ENCODE results near the gene CHMP4A.
"Not testable (repeated sequence)": the region's sequence is repeated elsewhere in the genome, so short reads cannot be mapped to it uniquely, and the experiment has no call there.

Gene CHMP4A

GRCh38 chr14:24247422-24247821 is 34.1 kb upstream of the CHMP4A start:
- in situ Hi-C loops (cut with HindIII; ENCODE audit: low sequenced_read_pairs), result no loop called here

DNA sequence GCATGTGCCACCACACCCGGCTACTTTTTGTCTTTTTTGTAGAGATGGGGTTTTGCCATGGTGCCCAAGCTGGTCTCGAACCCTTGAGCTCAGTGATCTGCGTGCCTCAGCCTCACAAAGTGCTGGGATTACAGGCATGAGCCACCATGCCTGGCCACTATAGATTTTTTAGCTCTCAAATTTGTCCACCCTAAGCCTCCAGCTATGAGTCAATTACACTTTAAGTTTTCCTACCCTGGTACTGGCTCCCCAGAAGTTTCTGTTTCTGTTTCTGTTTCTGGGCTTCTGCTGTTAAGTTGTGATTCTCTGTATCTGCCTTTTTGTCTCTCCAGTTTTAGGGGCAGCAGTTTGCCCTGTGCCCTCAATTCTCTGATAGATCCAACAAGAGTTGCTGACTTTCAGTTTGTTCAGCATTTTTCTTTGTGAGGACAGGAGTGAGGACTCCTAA is 33.5 kb upstream of the CHMP4A start:
- in situ Hi-C loops (cut with HindIII; ENCODE audit: low sequenced_read_pairs), result no loop called here

DNA sequence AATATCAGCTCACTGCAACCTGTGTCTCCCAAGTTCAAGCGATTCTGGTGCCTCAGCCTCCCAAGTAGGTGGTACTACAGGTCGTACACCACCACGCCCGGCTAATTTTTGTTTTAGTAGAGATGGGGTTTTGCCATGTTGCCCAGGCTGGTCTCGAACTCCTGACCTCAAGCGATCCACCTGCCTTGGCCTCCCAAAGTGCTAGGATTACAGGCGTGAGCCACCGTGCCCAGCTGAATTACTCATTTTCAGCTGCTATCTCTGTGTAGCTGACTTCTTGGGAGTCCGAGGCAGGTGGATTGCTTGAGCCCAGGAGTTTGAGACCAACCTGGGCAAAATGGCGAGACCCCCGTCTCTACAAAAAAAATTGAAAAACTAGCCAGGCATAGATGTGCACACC is 32.1 kb upstream of the CHMP4A start:
- in situ Hi-C loops (cut with HindIII; ENCODE audit: low sequenced_read_pairs), result not testable (repeated sequence)

DNA sequence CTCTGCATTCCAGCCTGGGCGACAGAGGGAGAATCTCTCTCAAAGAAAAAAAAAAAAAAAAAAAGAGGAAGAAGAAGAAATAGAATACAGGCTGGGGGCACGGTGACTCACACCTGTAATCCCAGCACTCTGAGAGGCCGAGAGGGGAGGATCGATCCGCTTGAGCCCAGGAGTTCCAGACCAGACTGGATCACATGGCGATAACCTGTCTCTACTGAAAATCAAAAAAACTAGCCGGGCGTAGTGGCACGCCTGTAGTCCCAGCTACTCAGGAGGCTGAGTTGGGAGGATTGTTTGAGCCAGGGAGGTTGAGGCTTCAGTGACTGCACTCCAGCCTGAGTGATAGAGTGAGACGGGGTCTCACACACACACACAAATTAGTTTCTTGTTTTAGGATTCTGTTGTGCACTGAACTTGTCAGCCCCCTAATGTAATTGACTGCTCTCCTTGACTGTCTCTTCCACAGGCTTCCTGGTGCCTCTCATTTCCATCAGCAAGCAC is 30.1 kb upstream of the CHMP4A start:
- in situ Hi-C loops (cut with HindIII; ENCODE audit: low sequenced_read_pairs), result no loop called here

DNA sequence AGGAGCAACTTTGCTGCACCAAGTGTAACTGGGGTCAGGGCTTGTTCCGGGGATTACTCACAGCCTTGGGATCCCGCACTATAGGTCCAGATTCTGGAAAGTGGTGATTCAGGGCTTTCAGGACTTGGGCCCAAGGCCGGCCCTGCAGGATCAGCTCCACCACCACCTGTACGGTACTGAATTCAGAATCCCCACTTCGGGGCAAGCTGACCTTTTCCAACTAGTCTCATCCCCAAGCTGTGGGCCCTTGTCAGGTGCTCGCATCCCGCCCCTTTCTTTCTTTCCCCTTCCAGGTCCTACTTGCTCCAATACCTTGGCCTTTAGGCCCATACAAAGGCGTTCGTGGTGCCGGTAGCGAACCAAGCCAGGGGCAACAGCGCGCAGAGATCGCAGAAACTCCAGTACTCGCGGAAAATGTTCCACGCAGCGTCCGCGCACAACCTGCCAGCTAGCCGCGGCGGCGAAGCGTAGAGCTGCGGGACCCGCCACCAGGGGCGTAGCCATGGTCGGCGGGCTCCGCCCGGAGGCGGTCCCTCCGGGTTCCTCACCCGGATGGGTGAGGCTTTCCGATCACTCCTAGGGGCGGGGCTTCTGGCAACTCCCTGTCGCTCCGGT is 28.6 kb upstream of the CHMP4A start:
- in situ Hi-C loops (cut with HindIII; ENCODE audit: low sequenced_read_pairs), result no loop called here

DNA sequence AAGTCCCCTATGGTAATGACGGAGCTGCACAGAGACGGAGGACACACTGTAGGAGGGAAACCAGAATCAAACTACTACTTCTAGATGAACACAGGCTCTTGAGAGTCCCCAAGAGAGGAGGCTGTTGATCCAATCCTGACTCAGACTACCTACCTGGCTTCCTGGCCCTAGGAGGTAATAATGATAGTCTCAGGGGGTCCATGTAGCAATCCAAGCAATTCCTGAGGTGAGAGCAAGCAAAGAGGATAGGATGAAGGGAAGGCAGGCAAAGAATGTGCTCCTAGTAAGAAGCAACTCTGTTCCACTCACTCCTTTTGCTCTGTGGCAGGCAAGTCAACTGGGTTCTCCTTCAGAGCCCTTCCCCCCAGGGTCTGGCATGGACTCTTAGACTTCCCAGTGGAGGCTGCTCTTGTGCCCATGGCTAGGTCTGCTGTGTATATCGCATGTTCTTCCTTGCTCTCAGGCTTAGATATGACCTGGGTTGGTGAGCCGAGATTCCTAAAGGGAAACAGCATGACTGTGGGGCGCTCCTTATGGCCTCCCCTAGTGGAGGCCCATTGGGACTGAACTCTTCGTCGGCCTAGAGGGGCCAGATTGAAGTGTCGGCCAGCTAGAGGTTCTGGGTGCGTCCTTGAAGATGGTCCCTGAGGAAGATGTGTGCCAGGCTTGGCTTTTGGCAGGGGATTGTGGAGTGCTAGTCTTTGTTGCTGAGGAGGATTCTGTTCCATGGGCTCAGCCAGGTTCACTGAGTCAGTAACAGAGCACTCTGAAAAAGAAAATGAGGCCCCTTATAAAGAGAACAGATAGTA is 27.0 kb upstream of the CHMP4A start:
- in situ Hi-C loops (cut with HindIII; ENCODE audit: low sequenced_read_pairs), result no loop called here

GRCh38 chr14:24238527-24239037 is 25.3 kb upstream of the CHMP4A start:
- in situ Hi-C loops (cut with HindIII; ENCODE audit: low sequenced_read_pairs), result no loop called here

DNA sequence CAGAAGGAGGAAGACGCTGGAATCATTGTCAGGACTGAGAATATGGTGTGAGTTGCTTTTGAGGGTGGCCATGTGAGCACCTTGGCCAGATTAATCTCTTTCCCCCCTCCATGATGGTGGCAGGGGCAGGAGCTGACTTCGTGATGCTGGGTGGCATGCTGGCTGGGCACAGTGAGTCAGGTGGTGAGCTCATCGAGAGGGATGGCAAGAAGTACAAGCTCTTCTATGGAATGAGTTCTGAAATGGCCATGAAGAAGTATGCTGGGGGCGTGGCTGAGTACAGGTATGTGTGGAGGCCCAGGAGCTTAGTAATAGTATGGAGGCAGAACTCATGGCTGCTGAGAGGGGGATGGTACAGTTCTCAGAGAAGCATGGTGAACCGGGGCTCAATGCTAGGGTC is 24.8 kb upstream of the CHMP4A start:
- in situ Hi-C loops (cut with HindIII; ENCODE audit: low sequenced_read_pairs), result no loop called here

DNA sequence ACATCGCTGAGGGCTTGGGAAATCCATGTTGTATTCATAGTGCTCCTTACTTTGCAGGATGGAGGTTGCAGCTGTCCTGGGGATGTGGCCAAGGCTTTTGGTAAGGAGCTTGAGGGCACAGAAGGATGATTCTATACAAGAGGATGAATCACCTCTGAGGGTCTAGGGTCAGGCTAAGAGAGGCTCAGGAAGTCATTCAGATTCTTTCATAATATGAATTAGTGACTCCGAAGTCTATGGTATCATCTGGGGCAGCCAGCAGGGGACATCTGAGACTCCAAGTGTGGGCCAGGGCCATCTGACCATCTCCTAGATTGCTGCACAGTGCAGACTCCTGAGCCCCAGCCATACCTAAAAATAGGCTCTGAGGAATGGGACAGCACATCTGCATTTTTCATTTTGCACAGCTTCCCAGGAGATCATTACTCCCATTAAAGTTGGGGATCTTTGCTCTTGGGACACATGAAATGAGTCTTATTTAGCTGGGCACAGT is 24.2 kb upstream of the CHMP4A start:
- in situ Hi-C loops (cut with HindIII; ENCODE audit: low sequenced_read_pairs), result no loop called here

- in situ Hi-C loops (cut with HindIII; ENCODE audit: low sequenced_read_pairs), result no loop called here
These were observed 23.6 kb upstream of the CHMP4A start for GRCh38 chr14:24236689-24237462.

DNA sequence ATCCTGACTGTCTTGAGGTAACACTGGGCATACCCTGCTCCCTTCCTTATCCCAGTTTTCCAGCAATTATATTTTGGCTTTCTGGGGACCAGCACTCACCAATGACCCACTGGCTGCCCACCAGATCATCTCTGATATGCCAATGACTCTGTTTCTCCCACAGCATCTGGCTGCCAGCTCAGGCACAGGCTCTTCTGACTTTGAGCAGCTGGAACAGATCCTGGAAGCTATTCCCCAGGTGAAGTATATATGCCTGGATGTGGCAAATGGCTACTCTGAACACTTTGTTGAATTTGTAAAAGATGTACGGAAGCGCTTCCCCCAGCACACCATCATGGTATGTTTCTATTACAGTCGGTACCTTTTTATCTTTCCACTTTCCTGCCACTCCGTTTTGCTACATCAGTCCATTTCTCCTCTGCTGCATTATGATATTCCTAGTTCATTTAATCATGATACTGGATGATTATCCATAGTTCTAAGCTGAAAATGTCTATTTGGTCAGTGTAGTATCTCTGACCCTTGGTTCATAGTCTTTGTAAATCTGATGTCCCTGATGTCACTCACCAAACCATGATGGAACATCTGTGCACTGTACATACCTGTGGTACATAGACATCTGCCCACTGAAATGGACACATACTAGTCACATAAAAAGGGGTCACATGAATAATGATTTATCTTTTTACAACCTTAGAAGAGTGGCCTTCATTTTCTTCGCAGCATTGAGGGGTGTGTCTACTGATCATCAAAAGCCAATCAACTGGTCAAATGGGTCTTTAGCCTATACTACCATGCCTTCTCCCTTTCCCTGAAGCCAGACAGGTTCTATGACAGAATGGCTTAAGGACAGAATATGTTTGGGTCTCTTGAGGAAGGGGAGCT is 22.8 kb upstream of the CHMP4A start:
- in situ Hi-C loops (cut with HindIII; ENCODE audit: low sequenced_read_pairs), result no loop called here

DNA sequence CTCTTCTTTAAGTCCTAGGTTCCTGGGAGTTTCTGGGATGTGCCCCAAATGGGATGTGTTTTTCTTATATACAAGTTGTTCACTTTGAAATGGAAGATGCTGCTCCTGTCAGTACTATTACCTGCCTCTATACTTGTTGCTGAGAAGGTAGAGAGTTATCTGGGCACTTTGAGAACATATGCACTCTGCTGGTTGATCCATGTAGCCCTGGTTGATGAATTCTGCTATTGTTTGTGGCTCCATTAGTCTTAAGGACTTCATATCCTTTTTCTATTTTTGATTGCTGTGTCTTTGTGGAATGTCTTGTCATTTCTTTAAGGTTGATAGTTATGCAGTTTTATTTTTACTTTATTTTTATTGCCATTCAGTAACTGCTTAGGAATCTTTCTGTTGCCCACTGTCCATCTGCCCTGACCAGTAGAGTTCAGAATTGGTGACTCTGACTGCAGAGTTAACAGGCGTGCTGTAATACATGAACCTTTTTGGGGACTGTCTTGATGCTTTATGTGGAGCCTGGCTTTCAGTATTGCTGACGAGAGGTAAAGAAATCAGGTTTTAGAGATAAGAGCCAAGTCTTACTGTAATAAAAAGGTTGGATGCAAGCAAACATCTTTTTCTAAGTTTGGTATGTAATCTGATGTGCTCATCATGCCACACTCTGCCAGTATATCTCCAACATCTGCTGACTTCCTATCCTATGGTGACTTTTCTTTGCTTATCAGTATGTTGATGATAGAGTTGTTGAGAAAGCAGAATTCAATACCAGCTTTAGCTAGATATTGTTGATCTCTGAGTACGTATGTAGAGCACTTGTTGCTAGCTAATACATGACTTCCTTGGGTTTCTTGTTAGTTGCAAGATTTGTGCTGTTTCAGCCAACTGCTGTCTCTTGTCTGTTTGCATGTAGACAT is 21.1 kb upstream of the CHMP4A start:
- in situ Hi-C loops (cut with HindIII; ENCODE audit: low sequenced_read_pairs), result no loop called here

GRCh38 chr14:24233538-24233866 is 20.2 kb upstream of the CHMP4A start:
- in situ Hi-C loops (cut with HindIII; ENCODE audit: low sequenced_read_pairs), result no loop called here

DNA sequence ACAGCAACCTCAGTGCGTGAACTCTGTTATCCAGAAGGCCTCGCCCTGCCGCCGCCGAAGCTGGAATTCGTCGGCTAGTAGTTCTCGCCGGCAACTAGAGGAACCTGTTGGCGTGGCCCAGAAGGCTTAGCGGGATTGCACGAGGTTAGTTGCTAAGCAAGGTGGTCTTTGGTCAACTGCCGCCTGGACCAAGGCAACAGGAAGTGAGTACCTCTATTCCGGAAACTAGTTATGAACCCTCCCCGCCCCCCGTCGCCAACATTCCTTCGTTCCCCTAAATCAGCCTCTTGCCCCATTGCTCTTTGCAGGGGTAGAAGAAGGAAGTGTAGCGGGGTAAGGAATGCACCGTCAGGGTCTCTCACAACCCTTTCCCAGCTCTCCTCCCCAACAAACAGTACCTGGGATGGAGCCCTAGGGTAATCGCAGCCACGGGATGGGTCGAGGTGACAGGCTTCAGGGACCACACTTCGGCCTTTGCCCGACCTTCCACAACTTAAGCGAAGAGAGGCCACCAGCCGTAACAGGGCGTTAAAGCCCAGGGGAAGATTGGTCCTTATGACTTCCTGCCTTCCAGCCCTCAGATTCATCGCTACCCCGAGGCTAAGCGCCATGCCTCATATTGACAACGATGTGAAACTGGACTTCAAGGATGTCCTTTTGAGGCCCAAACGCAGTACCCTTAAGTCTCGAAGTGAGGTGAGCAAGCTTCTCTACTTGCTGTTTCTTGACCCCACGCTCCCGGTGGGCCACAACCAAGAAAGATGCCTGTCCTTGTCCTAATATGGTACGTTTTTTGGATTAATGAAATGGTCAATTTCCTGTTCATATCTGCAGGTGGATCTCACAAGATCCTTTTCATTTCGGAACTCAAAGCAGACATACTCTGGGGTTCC is 19.6 kb upstream of the CHMP4A start, which contains the start of gene GMPR2:
Gene GMPR2, plus strand, starts transcription at position 285 of the 893 bp plus-strand sequence. Its CDS starts 325 bp downstream, at position 610.
- in situ Hi-C loops (cut with HindIII; ENCODE audit: low sequenced_read_pairs), result no loop called here

GRCh38 chr14:24232121-24232644 is 18.9 kb upstream of the CHMP4A start, which contains the start of gene NEDD8:
Gene NEDD8, minus strand, starts transcription at chr14:24232367. Its CDS starts 100 bp downstream, at chr14:24232267.
- in situ Hi-C loops (cut with HindIII; ENCODE audit: low sequenced_read_pairs), result no loop called here

DNA sequence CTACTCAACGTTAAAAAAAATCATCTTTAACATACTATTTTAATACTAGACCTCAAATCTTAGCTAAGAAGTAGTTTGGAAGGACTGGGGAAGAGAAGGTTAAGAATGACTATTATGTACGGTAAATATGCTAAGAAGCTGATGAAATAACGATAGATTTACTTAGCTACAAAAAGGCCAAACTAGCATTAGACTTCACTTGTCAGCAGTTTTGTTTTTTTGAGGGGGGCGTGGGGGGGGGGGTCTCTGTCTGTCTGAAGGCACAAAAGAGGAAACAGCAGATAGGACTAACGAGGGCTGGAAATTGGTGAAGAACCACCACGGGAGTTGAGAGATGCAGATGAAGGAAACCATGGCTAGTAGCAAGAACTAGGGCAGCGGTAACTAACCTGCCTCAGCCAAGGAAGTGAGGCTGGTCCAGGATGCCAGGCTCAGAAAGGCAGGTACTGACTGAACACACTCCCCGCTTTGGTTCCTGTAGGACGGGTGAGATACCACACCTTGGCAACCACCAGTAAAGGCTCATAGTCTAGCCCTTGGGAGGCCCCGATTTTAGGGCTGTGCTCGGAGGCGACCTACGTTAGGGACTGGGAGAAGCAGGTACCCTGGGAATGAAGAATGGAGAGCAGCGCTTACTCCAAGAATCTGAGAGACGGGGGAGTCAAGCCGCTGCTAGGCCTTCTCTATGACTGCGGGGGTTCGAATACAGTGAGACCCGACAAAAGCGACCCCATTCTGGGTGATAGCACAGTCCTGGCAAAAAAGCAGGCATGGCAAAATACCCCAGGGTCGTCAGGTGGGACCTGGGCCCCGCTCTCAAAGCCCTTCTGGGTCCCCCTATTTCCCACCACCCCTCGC is 18.2 kb upstream of the CHMP4A start:
- in situ Hi-C loops (cut with HindIII; ENCODE audit: low sequenced_read_pairs), result no loop called here

GRCh38 chr14:24228902-24229301 is 15.6 kb upstream of the CHMP4A start:
- in situ Hi-C loops (cut with HindIII; ENCODE audit: low sequenced_read_pairs), result no loop called here
